ENCODE results near the gene BTNL9. TPM values are rescaled to one million over a fixed set of nuclear protein-coding genes. Genes with fewer than 3 reads are reported as not detected.

The BTNL9 gene
- total and polyA plus RNA-seq, 3 donors from 2014 or later, result 8.9 to 28.4 (median 19.0) TPM

- WGBS, 2 donors, result 32 to 84% methylated on average over 7 of the region's 7 CpGs
- no peaks in the 10 kb centered on the region for H3K27me3 ChIP-seq
- H3K4me1 ChIP-seq, result no peaks in the 10 kb centered on the region
Observed at GRCh38 chr5:181105391-181106025, 65.4 kb downstream of the BTNL9 start.

GRCh38 chr5:181107699-181108098 is 67.6 kb downstream of the BTNL9 start:
- Histone ChIP-seq H3K4me1 (no peaks in the 10 kb centered on the region), H3K27me3 (no peaks in the 10 kb centered on the region), H3K9me3 (no peaks in the 10 kb centered on the region), H3K36me3 (ENCODE audit: low read depth, missing control alignments) (no peaks in the 10 kb centered on the region), H3K4me3 (no peak overlapping the region), H3K27ac (no peak overlapping the region)
- TF ChIP-seq POLR2A (IDR thresholded peaks at IDR 0.05), result no peak
- TF ChIP-seq CTCF (IDR thresholded peaks at IDR 0.05), result no peak
- WGBS, 2 donors, result 74 to 77% methylated on average over 9 of the region's 9 CpGs
- no peak for DNase-seq
- intact Hi-C loops (cut with DNase I; ENCODE audit: low total_unique reads), result no loop called here

More at GRCh38 chr5:181105391-181106025, 65.4 kb downstream of the BTNL9 start:
- no peak overlapping the region for H3K27ac ChIP-seq
- H3K36me3 ChIP-seq (ENCODE audit: low read depth, missing control alignments), result no peaks in the 10 kb centered on the region
- TF ChIP-seq CTCF (IDR thresholded peaks at IDR 0.05), result no peak
- intact Hi-C loops (cut with DNase I; ENCODE audit: low total_unique reads), result no loop called here
- no peak overlapping the region for H3K4me3 ChIP-seq
- DNase-seq, result no peak
- H3K9me3 ChIP-seq, result no peaks in the 10 kb centered on the region

- DNase-seq, result no peak
- H3K36me3 ChIP-seq (ENCODE audit: low read depth, missing control alignments), result no peaks in the 10 kb centered on the region
- H3K27ac ChIP-seq, result no peak overlapping the region
- intact Hi-C loops (cut with DNase I; ENCODE audit: low total_unique reads), result no loop called here
- TF ChIP-seq CTCF (IDR thresholded peaks at IDR 0.05) (no peak), POLR2A (IDR thresholded peaks at IDR 0.05) (no peak)
- no peaks in the 10 kb centered on the region for H3K27me3 ChIP-seq
- no peaks in the 10 kb centered on the region for H3K4me1 ChIP-seq
- H3K4me3 ChIP-seq, result no peak overlapping the region
- H3K9me3 ChIP-seq, result no peaks in the 10 kb centered on the region
- 80 to 82% methylated on average over 12 to 14 of the region's 14 CpGs for whole genome bisulfite sequencing, 2 donors
Observed at GRCh38 chr5:181108578-181109165, 68.6 kb downstream of the BTNL9 start.

DNA sequence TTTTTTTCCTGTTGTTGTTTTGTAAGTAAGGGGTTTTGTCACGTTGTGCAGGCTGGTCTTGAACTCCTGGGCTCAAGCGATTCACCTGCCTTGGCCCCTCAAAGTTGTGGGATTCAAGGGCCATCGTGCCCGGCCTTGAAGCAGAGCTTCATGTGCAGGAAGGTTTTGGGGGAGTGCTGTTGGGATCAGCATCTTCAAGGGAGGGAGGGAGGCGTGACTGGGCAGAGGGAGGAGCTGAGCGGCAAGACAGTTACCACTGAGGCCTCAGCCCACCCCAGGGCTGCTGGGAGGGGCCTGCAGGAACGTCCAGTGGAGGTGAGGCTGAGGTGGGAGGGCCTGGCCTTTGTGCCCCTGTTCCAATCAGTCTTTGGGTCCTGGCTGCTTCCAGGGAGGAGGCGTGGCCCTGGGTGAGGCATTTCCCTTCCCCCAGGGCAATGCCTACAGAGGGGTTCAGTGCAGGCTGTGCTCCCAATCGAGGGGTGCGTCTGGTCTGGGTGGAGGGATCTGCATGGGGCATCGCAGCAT is 69.5 kb downstream of the BTNL9 start:
- DNase-seq, result no peak
- Histone ChIP-seq H3K27me3 (no peaks in the 10 kb centered on the region), H3K36me3 (ENCODE audit: low read depth, missing control alignments) (no peaks in the 10 kb centered on the region), H3K27ac (no peak overlapping the region), H3K9me3 (no peaks in the 10 kb centered on the region), H3K4me3 (no peak overlapping the region), H3K4me1 (no peaks in the 10 kb centered on the region)
- no peak for TF ChIP-seq POLR2A (IDR thresholded peaks at IDR 0.05)
- no peak for TF ChIP-seq CTCF (IDR thresholded peaks at IDR 0.05)
- 54 to 70% methylated on average over 9 to 11 of the region's 11 CpGs for WGBS, 2 donors
- intact Hi-C loops (cut with DNase I; ENCODE audit: low total_unique reads), result no loop called here
